ENCODE measurements around the gene CYYR1.

DNA sequence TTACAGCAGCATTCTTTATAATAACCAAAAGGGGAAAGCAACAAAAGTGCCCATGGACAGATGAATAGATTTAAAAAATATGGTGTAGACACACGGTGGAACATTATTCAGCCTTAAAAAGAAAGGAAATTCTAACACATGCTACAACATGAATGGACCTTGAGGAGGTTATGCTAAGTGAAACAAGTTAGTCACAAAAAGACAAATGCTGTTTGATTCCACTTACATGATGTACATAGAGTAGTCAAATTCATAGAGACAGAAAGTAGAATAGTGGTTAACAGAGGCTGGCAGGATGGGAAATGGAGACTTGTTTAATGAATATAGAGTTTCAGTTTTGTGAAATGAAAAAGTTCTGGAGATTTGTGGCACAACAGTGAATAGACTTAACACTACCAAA lies 151.4 kb downstream of the CYYR1 start:
- TF ChIP-seq, protein P1, sequence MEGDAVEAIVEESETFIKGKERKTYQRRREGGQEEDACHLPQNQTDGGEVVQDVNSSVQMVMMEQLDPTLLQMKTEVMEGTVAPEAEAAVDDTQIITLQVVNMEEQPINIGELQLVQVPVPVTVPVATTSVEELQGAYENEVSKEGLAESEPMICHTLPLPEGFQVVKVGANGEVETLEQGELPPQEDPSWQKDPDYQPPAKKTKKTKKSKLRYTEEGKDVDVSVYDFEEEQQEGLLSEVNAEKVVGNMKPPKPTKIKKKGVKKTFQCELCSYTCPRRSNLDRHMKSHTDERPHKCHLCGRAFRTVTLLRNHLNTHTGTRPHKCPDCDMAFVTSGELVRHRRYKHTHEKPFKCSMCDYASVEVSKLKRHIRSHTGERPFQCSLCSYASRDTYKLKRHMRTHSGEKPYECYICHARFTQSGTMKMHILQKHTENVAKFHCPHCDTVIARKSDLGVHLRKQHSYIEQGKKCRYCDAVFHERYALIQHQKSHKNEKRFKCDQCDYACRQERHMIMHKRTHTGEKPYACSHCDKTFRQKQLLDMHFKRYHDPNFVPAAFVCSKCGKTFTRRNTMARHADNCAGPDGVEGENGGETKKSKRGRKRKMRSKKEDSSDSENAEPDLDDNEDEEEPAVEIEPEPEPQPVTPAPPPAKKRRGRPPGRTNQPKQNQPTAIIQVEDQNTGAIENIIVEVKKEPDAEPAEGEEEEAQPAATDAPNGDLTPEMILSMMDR (conservative IDR thresholded peaks at IDR 0.05; ENCODE audit: low read depth, low read length): no peak
- TF ChIP-seq EZH2 (IDR thresholded peaks at IDR 0.05; ENCODE audit: low read length, unreplicated experiment): no peak
